SHP77 (cell line): ENCODE results near the gene CDC20.
A peak's percentile ranks its signal among the peaks of the same experiment; 100 is the strongest.
"Not testable (repeated sequence)": the region's sequence is repeated elsewhere in the genome, so short reads cannot be mapped to it uniquely, and the experiment has no call there.

Experiments used
- DNase-seq, 2 experiments: peaks; one replicate each; lab custom pipeline; 2025; lab: John Stamatoyannopoulos, UW

CDC20 gene

GRCh38 chr1:43383449-43383848 is 24.7 kb downstream of the CDC20 start:
- DNase-seq = no peak

- DNase-seq = no peak
Measured at GRCh38 chr1:43386676-43387075, 27.9 kb downstream of the CDC20 start.

- DNase-seq = no peak
Measured at GRCh38 chr1:43387976-43388599, 29.3 kb downstream of the CDC20 start.

- no peak for DNase-seq
Measured at GRCh38 chr1:43388613-43389012, 29.8 kb downstream of the CDC20 start.

GRCh38 chr1:43389326-43390313 is 30.8 kb downstream of the CDC20 start, which contains the start of the genes MED8 and SZT2:
Gene MED8 (minus strand): TSS chr1:43389800. CDS start chr1:43389764, 36 bp downstream.
Gene SZT2 (plus strand): TSS chr1:43389899. CDS start chr1:43389969, 70 bp downstream.
- peak; percentile 87 to 93 for DNase-seq

GRCh38 chr1:43392702-43393101 is 33.9 kb downstream of the CDC20 start:
- DNase-seq = no peak

- no peak for DNase-seq
Measured at GRCh38 chr1:43395523-43395922, 36.7 kb downstream of the CDC20 start.

GRCh38 chr1:43396059-43396458 is 37.3 kb downstream of the CDC20 start:
- DNase-seq = no peak

- no peak for DNase-seq
Measured at GRCh38 chr1:43398227-43398626, 39.4 kb downstream of the CDC20 start.

- DNase-seq = not testable (repeated sequence)
Measured at GRCh38 chr1:43400441-43400840, 41.7 kb downstream of the CDC20 start.

- DNase-seq = no peak
Measured at GRCh38 chr1:43402089-43402865, 43.5 kb downstream of the CDC20 start.

- DNase-seq = no peak
Measured at GRCh38 chr1:43404353-43404752, 45.6 kb downstream of the CDC20 start.

GRCh38 chr1:43405219-43405875 is 46.6 kb downstream of the CDC20 start:
- no peak for DNase-seq

GRCh38 chr1:43405876-43406234 is 47.1 kb downstream of the CDC20 start:
- DNase-seq = no peak

- DNase-seq = no peak
Measured at GRCh38 chr1:43410571-43410970, 51.8 kb downstream of the CDC20 start.
